Nephron progenitor cell (in vitro differentiated cells): ENCODE data around the gene DNASE1L2.
A peak's percentile ranks its signal among the peaks of the same experiment; 100 is the strongest.

ENCODE experiments used
- DNase-seq: peaks from one replicate; pipeline ENCODE4 v3.0.0; 2021
- H3K27ac Mint-ChIP-seq: 2 replicates; pipeline ENCODE4 v1.8.0; 2021; ENCODE audit warnings: mild to moderate bottlenecking, moderate library complexity, mixed read lengths
- H3K27me3 Mint-ChIP-seq: 2 replicates; pipeline ENCODE4 v1.8.0; 2021; ENCODE audit warnings: mild to moderate bottlenecking, low read depth, mixed read lengths; ENCODE audit not compliant: poor library complexity
- H3K36me3 Mint-ChIP-seq: 2 replicates; pipeline ENCODE4 v1.8.0; 2021; ENCODE audit warnings: low read depth, mixed read lengths
- H3K4me1 Mint-ChIP-seq: 2 replicates; pipeline ENCODE4 v1.8.0; 2021; ENCODE audit warnings: mixed read lengths
- H3K4me3 Mint-ChIP-seq: 2 replicates; pipeline ENCODE4 v1.8.0; 2021; ENCODE audit warnings: mild to moderate bottlenecking, moderate library complexity, mixed read lengths
- H3K9me3 Mint-ChIP-seq: 2 replicates; pipeline ENCODE4 v1.8.0; 2021; ENCODE audit warnings: mild to moderate bottlenecking, moderate library complexity, mixed read lengths
- TF ChIP-seq, protein P1 (sequence below): fragments of 200-600 bp; sonication (generic); IDR thresholded peaks from 2 replicates; pipeline ENCODE4 v1.5.0; 2021; ENCODE audit warnings: antibody characterized with exemption

DNASE1L2 gene

DNA sequence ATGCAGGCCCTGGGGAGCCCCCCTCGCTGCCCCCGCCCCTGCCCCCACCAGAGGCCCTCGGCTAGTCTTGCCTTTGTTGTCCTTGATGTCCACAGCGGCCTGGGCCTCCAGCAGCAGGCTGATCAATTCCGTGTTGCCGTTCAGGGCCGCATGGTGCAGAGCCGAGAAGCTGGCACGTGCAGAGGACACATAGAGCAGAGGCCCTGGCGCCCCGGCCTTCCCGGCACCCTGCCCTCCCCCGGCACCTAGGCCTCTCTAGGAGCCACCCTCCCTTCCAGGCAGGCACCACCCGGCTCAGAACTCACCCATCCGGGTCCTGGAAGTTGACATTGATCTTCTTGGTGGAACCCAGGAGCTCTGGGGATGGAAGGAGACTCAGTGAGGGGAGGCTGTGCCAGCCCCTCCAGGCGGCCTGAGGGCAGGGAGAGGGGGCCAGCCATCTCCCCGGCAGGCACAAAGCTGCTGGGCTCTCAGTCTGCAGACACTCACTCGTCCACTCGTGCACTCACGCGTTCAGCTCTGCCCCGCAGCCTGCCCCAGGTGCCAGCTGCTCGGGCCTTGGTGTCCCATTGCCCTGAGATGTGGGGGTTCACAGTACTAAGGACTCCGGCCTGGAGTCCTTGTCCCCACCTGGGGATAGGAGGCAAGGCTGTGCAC is 46.1 kb upstream of the DNASE1L2 start:
- TF ChIP-seq, protein P1, sequence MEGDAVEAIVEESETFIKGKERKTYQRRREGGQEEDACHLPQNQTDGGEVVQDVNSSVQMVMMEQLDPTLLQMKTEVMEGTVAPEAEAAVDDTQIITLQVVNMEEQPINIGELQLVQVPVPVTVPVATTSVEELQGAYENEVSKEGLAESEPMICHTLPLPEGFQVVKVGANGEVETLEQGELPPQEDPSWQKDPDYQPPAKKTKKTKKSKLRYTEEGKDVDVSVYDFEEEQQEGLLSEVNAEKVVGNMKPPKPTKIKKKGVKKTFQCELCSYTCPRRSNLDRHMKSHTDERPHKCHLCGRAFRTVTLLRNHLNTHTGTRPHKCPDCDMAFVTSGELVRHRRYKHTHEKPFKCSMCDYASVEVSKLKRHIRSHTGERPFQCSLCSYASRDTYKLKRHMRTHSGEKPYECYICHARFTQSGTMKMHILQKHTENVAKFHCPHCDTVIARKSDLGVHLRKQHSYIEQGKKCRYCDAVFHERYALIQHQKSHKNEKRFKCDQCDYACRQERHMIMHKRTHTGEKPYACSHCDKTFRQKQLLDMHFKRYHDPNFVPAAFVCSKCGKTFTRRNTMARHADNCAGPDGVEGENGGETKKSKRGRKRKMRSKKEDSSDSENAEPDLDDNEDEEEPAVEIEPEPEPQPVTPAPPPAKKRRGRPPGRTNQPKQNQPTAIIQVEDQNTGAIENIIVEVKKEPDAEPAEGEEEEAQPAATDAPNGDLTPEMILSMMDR = no peak

DNA sequence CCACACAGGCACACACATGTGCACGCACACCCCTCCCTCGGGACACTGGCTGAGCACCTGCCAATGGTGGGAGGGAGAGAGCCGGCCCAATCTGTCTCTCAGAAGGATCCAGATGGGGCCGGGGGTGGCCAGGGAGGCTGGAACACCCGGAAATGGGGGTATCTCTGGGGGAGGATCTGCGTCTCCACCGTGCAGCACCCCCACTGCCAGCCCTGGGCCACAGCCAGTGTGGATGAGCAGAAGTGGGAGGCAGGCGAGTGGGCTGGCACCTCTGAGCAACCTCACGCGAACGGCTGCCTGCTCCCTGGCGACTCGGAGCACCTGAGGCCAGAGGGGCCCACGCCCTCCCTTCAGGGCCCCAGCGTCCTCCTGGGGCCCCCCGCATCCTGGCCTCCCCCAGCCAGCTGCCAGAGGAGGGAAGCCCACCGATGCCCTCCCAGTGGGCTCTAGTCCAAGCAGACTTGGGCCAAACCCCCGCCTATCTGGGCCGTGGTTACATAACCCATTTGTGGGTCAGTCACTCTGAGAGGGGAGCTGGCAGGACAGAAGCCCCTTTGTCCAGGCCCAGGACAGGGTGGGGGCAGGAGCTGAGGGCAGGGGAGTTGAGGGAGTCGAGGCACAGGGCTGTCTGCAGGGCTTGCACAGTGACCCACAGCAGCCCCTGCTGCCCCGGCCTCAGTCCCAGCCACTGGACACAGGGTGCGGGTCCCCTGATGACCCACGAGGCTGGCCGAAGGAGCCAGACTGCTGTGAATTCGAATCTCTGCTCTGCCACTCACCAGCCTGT is 45.4 kb upstream of the DNASE1L2 start:
- TF ChIP-seq, protein P1 = no peak
- Mint-ChIP-seq H3K27ac (no peak overlapping the region), H3K9me3 (no peaks in the 10 kb centered on the region), H3K36me3 (no peaks in the 10 kb centered on the region), H3K4me3 (no peak overlapping the region), H3K4me1 (peaks cover 24% of the 10 kb centered on the region), H3K27me3 (peaks cover 21% of the 10 kb centered on the region)
- no peak for DNase-seq

More for the DNA sequence above, 46.1 kb upstream of the DNASE1L2 start:
- H3K36me3 Mint-ChIP-seq = no peaks in the 10 kb centered on the region
- H3K4me3 Mint-ChIP-seq = no peak overlapping the region
- H3K4me1 Mint-ChIP-seq = peaks cover 23% of the 10 kb centered on the region
- H3K9me3 Mint-ChIP-seq = no peaks in the 10 kb centered on the region
- H3K27ac Mint-ChIP-seq = no peak overlapping the region
- peaks cover 21% of the 10 kb centered on the region for H3K27me3 Mint-ChIP-seq
- DNase-seq = no peak

DNA sequence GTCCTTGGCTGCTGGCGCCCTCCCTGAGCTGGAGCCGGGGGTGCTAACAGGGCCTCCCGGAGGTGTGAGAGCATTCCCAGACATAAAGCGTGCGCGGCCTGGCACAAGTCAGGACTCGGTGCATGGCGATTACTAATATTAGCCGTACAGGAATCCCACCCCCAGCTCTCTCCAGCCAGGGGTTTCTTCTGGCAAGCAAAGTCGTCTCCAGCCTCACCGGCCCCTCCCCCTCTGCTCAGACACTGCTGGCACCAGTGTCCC is 44.9 kb upstream of the DNASE1L2 start:
- TF ChIP-seq, protein P1 = no peak
- peaks cover 21% of the 10 kb centered on the region for H3K27me3 Mint-ChIP-seq
- H3K4me3 Mint-ChIP-seq = no peak overlapping the region
- no peaks in the 10 kb centered on the region for H3K9me3 Mint-ChIP-seq
- no peaks in the 10 kb centered on the region for H3K36me3 Mint-ChIP-seq
- no peak for DNase-seq
- no peak overlapping the region for H3K27ac Mint-ChIP-seq
- H3K4me1 Mint-ChIP-seq = peaks cover 24% of the 10 kb centered on the region

DNA sequence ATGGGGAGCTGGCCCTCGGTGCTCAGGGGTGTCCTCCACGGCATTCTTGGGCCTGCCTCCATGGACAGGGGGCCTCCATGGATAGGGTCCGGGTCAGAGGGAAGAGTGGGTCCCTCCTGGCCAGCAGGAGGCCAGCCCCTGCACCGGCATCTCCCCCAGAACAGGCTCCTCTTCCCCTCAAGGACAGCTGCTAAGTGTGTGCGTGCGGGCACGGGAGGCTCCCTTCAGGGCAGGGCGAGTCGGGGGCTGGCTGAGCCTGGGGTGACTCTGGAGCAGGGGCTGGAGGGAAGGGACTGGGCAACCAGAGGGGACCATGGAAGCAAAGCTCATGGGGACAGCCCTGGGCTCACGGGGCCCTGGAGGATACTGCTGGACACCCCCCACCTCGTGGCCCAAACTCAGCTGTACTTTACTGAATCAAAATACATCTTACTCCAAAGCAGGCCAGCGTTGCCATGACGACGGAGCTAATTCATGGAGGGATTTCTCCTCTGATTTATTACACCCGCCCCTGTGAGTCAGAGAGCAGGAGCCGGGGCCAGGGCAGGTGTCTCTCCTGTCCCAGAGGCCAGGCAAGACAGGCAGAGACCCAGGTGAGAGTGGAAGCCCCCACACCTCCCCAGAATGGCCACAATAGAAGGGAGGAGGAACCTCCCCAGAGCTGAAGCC is 41.9 kb upstream of the DNASE1L2 start:
- Mint-ChIP-seq H3K27me3 (peaks cover 46% of the 10 kb centered on the region), H3K9me3 (no peaks in the 10 kb centered on the region), H3K27ac (no peak overlapping the region), H3K4me1 (peaks cover 24% of the 10 kb centered on the region), H3K36me3 (no peaks in the 10 kb centered on the region), H3K4me3 (peak overlapping the region; percentile 25)
- TF ChIP-seq, protein P1 = no peak
- DNase-seq = peak; percentile 65

DNA sequence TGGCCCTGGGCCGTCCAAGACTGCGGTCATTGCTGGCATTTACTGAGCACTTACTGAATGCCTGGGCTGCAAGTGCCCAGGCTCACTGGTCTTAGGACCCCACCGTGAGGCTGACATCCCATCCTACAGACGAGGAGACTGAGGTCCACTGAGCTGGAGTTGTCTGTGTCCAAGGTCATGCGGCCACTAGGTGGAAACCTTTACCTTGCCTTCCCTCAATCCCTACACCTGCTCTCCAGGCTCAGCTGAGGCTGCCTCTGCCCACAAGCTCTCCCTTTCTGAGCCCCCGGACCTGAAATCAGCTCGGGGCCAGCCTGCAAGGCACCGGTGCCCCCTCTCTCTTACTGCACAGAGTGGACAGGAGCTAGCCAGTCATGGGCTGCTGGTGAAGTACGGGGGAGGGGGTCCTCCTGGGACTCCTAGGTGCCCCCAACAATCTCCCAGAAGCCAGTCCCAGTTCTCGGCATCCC is 41.4 kb upstream of the DNASE1L2 start:
- H3K4me1 Mint-ChIP-seq = peaks cover 23% of the 10 kb centered on the region
- TF ChIP-seq, protein P1 = peak; percentile 45
- H3K36me3 Mint-ChIP-seq = no peaks in the 10 kb centered on the region
- H3K4me3 Mint-ChIP-seq = peak overlapping the region; percentile 67
- no peak overlapping the region for H3K27ac Mint-ChIP-seq
- no peaks in the 10 kb centered on the region for H3K9me3 Mint-ChIP-seq
- H3K27me3 Mint-ChIP-seq = peaks cover 52% of the 10 kb centered on the region
- peak; percentile 44 for DNase-seq
